Astrocyte of the cerebellum (primary cell): ENCODE measurements around the gene SLC35F3.

Experiments used
- DNase-seq: peaks from one replicate; pipeline ENCODE4 v3.0.0-alpha.2; 2011; ENCODE audit warnings: low read depth
- H3K4me3 ChIP-seq: 2 replicates; pipeline ENCODE4 v1.5.1; 2011; ENCODE audit warnings: mild to moderate bottlenecking, low read depth, low read length, moderate library complexity
- CTCF ChIP-seq: IDR thresholded peaks from 2 replicates; pipeline ENCODE4 v1.5.1; 2012; ENCODE audit warnings: low read length, low read depth, moderate library complexity, mild to moderate bottlenecking; ENCODE audit errors: missing control alignments
- in situ Hi-C: cut with HindIII; loops from 2 replicates; pipeline ENCODE4 v1.10.0; 2017; ENCODE audit warnings: low sequenced_read_pairs

The SLC35F3 gene

GRCh38 chr1:234302354-234302962 lies 398.0 kb downstream of the SLC35F3 start:
- in situ Hi-C loops: no loop called here
- no peak for DNase-seq
- H3K4me3 ChIP-seq: no peak overlapping the region
- no peak for TF ChIP-seq CTCF

DNA sequence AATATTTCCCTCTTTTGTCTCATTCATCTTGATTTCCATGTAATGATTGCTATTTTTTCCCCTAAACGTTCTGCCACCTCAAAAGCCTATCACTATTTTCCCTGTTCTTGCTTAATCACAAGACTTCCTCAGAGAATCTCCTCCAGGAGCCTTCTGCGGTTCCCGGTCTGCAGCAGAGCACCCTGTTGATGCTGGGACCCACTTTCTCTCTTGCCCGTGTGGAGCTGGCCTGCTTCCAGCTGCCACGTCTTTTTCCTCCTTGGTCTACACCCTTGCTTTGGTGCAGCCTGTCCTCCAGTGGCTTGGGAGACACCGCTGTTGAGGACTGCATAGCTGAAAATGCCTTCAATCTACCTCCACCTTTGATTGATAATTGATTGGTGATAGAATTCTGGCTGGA lies 398.8 kb downstream of the SLC35F3 start:
- in situ Hi-C loops: no loop called here
- no peak for TF ChIP-seq CTCF

DNA sequence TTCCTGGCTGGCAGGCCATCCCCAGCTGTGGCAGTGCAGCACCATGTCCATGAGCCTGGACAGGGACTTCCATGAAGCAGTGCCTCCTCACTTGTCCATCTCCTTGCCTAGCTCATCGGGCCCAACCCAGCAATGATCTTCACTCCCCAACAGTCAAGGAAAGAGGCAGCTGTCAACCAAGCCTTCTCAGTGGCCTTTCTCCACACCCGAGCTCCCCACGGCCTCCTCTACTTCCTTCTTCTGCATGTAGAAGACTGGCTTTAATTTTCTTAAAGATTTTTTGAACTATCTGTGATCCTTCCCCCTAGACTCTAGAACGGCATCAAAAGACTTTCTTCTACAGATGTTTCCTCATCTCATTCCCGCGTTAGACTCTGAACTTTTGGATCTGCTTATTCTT lies 403.2 kb downstream of the SLC35F3 start:
- no peak for TF ChIP-seq CTCF
- H3K4me3 ChIP-seq: no peak overlapping the region
- in situ Hi-C loops: no loop called here
- DNase-seq: no peak

More for the DNA sequence above, 398.8 kb downstream of the SLC35F3 start:
- H3K4me3 ChIP-seq: no peak overlapping the region
- DNase-seq: no peak

DNA sequence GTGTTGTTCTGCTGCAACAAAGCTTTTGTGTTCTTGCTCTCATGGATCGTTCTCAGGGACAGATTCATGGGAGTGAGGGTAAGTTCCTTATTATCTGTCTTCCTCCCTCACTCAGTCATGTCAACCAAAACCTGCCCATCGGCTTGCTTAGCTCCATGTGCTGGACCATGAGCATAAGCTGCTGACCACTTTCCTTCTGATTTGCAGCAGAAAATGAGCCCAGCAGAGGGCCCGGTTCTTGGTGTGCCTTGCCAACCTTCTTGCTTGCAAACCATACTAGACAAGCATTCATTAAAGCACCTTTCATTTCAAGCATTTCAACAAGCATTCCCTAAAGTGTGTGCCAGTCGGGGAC lies 404.7 kb downstream of the SLC35F3 start:
- no peak for DNase-seq
- no peak overlapping the region for H3K4me3 ChIP-seq
- TF ChIP-seq CTCF: no peak
- in situ Hi-C loops: no loop called here

GRCh38 chr1:234309598-234310459 lies 405.4 kb downstream of the SLC35F3 start:
- peak overlapping the region; percentile 9 for H3K4me3 ChIP-seq
- peak; percentile 53 for DNase-seq
- peak; percentile 98 for TF ChIP-seq CTCF
- in situ Hi-C loops: no loop called here

GRCh38 chr1:234310460-234310817 lies 406.0 kb downstream of the SLC35F3 start:
- DNase-seq: no peak
- no peak overlapping the region for H3K4me3 ChIP-seq
- no peak for TF ChIP-seq CTCF
- in situ Hi-C loops: no loop called here
